ENCODE results near the gene CAMTA1.

CAMTA1 gene

DNA sequence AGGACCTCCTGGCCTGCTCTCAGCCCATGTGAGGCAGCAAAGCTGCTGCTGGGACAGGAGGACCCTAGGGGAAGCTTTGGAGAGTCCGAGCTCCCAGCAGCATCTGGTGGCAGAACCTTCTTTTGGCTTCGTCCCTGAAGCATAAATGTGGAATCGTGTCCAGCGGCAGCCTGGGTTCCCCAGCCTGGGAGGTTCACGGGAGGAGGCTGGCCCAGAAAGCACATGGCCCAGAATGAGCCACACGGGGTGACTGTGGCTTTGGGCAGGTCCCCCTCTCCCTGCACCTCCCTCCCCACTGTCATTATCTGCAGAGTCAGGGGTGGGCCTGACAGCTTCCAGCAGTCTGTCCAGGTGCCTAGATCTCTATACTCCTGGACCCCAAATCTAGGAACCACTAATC, 667.8 kb downstream of the CAMTA1 start:
- Histone ChIP-seq H3K4me3 (ENCODE audit: low read length) (no peak overlapping the region), H3F3A (ENCODE audit: insufficient read depth, low read length) (no peaks in the 10 kb centered on the region), H3K9me3 (replicated peaks; ENCODE audit: insufficient read depth, low read length) (no peaks in the 10 kb centered on the region), H3K27ac (ENCODE audit: low read length) (no peak overlapping the region), H4K20me1 (ENCODE audit: insufficient read depth, low read length) (no peaks in the 10 kb centered on the region), H3K9me2 (replicated peaks; ENCODE audit: insufficient read depth, low read length) (no peaks in the 10 kb centered on the region), H3K9ac (ENCODE audit: low read length) (no peak overlapping the region), H3K4me1 (ENCODE audit: low read length) (no peaks in the 10 kb centered on the region), H3K36me3 (replicated peaks; ENCODE audit: insufficient read depth, low read length) (no peaks in the 10 kb centered on the region), H3K4me2 (ENCODE audit: low read depth, low read length) (no peak overlapping the region), H3K27me3 (replicated peaks; ENCODE audit: insufficient read depth, low read length) (peaks cover 95% of the 10 kb centered on the region), H2AFZ (ENCODE audit: low read length) (no peak overlapping the region), H3K79me2 (ENCODE audit: low read length) (no peaks in the 10 kb centered on the region)
- TF ChIP-seq EZH2 (optimal IDR thresholded peaks at IDR 0.05; ENCODE audit: low read depth, low read length) (no peak), EZH2phosphoT487 (IDR thresholded peaks at IDR 0.05; ENCODE audit: low read length) (no peak), CTCF (IDR thresholded peaks at IDR 0.05; ENCODE audit: low read length) (no peak)
- no peak for DNase-seq

GRCh38 chr1:7454052-7454815, 669.0 kb downstream of the CAMTA1 start:
- TF ChIP-seq CTCF (IDR thresholded peaks at IDR 0.05; ENCODE audit: low read length) (peak; percentile 6; the same call in 1 of the 2 replicates), EZH2phosphoT487 (IDR thresholded peaks at IDR 0.05; ENCODE audit: low read length) (no peak)
- Histone ChIP-seq H3K27ac (ENCODE audit: low read length) (no peak overlapping the region), H3K4me2 (ENCODE audit: low read depth, low read length) (no peak overlapping the region), H2AFZ (ENCODE audit: low read length) (no peak overlapping the region), H3K79me2 (ENCODE audit: low read length) (no peaks in the 10 kb centered on the region), H3K4me3 (ENCODE audit: low read length) (no peak overlapping the region), H3K9me3 (replicated peaks; ENCODE audit: insufficient read depth, low read length) (no peaks in the 10 kb centered on the region), H3K9ac (ENCODE audit: low read length) (no peak overlapping the region), H3F3A (ENCODE audit: insufficient read depth, low read length) (no peaks in the 10 kb centered on the region), H4K20me1 (ENCODE audit: insufficient read depth, low read length) (no peaks in the 10 kb centered on the region), H3K27me3 (replicated peaks; ENCODE audit: insufficient read depth, low read length) (peaks cover 95% of the 10 kb centered on the region), H3K9me2 (replicated peaks; ENCODE audit: insufficient read depth, low read length) (no peaks in the 10 kb centered on the region), H3K4me1 (ENCODE audit: low read length) (no peaks in the 10 kb centered on the region), H3K36me3 (replicated peaks; ENCODE audit: insufficient read depth, low read length) (no peaks in the 10 kb centered on the region)
- DNase-seq, result no peak

- H3K9ac ChIP-seq (ENCODE audit: low read length), result no peak overlapping the region
- H3K9me2 ChIP-seq (replicated peaks; ENCODE audit: insufficient read depth, low read length), result no peaks in the 10 kb centered on the region
- no peak overlapping the region for H3K4me3 ChIP-seq (ENCODE audit: low read length)
- no peak for TF ChIP-seq CTCF (IDR thresholded peaks at IDR 0.05; ENCODE audit: low read length)
- no peak for TF ChIP-seq EZH2 (optimal IDR thresholded peaks at IDR 0.05; ENCODE audit: low read depth, low read length)
- no peak for TF ChIP-seq EZH2phosphoT487 (IDR thresholded peaks at IDR 0.05; ENCODE audit: low read length)
- no peaks in the 10 kb centered on the region for H3K79me2 ChIP-seq (ENCODE audit: low read length)
- no peaks in the 10 kb centered on the region for H3K36me3 ChIP-seq (replicated peaks; ENCODE audit: insufficient read depth, low read length)
- no peaks in the 10 kb centered on the region for H3K4me1 ChIP-seq (ENCODE audit: low read length)
- peaks cover 97% of the 10 kb centered on the region for H3K27me3 ChIP-seq (replicated peaks; ENCODE audit: insufficient read depth, low read length)
- H4K20me1 ChIP-seq (ENCODE audit: insufficient read depth, low read length), result no peaks in the 10 kb centered on the region
- H3K4me2 ChIP-seq (ENCODE audit: low read depth, low read length), result no peak overlapping the region
- H3F3A ChIP-seq (ENCODE audit: insufficient read depth, low read length), result no peaks in the 10 kb centered on the region
- no peak for DNase-seq
- H3K9me3 ChIP-seq (replicated peaks; ENCODE audit: insufficient read depth, low read length), result no peaks in the 10 kb centered on the region
- H3K27ac ChIP-seq (ENCODE audit: low read length), result no peak overlapping the region
- H2AFZ ChIP-seq (ENCODE audit: low read length), result no peak overlapping the region
Measured at GRCh38 chr1:7454895-7455784, 669.9 kb downstream of the CAMTA1 start.
